Suppressor macrophage treated with lipopolysaccharide for 4 hours (primary cell): ENCODE results near the gene RPS6KA1.

Experiments
- DNase-seq: peaks from one replicate; pipeline ENCODE4 v3.0.0-alpha.2; 2020

Gene RPS6KA1

DNA sequence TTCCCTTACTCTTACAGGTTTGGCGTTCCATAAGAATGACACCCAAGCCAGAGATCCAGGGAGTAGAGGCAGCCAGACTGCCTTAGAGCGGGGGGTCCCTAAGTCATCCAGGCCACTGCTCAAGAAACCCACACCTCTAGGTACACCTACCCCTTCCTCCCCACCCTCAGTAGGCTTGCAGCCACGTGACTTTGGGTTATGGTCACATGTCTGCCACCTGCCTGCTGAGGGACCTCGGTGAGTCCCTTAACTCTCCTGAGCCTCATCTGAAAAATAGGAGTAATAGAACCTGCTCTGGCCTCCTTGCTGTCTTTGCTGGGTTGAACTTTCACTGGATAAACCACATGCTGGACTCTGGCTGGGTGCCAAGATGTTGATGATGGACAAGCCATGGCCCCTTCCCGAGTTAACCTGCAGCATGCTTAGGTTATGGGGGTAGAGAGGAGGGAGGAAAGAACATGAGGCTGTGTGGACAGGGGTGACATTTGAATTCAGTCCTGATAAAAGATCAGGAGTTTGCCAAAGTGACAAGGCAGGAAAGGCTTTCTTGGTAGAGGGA is 4.5 kb downstream of the RPS6KA1 start:
- DNase-seq = no peak

GRCh38 chr1:26535201-26535600 is 5.6 kb downstream of the RPS6KA1 start:
- DNase-seq = no peak

DNA sequence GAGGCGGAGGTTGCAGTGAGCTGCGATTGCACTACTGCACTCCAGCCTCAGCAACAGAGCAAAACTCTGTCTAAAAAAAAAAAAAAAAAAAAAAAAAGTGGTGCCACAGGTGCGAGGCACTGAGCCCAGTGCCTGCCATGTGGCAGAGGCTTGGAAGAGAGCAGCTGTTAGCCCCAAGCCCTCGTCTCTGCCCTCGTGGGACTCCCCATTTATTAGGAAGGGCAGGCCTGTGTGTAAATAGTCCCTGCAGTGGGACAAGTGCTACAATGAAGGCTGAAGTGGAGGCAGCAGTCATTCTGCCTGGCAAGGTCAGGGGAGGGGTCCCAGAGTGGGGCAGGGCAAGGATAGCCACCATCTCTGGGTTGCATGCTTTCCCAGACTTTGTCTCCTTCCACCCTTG is 6.5 kb downstream of the RPS6KA1 start:
- no peak for DNase-seq

GRCh38 chr1:26536521-26536920 is 7.0 kb downstream of the RPS6KA1 start:
- DNase-seq = no peak

DNA sequence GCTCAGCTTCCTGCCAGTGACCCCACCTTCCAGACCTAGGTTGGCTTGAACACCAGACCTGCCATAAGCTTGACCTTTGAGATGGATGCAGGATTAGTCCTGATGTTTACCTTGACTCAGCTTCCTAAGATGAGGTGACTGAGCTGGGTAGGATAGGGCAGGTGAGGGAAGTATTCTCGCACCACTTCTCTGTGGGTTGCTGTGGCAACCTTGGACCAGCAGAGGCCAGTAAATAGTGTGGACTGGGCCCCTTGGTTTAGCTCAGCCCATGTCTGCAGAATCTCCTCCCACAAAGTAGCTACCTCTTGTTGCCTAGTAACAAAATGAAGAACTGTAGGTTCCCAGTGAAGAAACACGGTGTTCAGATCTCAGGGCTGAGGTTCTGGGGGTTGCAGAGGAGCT is 8.4 kb downstream of the RPS6KA1 start:
- peak; percentile 61 for DNase-seq

DNA sequence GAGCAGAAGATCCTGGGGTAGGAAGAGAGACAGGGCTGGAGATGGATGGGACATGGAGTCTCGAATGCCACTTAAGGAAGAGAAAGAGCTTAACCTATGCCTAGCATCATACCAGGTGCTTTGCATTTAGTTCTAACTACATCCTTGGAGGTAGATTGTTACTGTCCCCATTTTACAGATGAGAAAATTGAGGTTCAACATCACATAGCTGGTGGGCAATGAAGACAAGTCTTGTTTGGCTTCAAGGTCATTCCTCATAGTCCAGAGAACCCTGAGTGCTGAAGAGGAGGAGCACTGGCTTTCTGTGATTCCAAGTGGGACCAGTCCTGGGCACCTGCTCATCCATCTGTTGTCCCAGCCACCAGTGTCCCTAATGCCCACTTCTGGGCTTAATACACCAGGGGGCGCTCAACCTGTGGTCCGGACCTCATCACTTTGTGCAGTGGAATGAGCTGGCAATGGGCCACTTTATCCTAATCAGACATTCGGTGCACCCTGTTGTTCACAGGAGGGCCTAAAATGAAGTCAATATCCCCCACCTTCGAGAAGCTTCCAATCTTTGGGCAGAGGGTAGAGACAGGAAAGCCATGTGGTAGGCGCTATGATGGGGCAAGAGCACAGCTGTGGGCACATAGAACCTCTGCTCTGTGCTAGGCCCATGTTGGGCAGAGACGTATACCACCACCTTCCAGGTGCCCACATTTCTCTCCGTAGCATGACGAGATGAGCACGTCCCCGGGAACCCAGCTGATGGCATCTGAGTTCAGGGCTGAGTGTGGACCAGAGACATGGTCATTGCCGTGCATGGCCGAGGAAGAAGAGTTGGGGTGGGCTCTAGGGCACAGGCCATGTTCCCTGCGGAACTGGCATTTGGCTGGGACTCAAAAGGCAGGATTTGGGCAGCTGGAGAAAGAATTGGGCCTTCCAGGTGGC is 9.2 kb downstream of the RPS6KA1 start:
- DNase-seq = peak; percentile 70

- DNase-seq = no peak
These were observed 10.2 kb downstream of the RPS6KA1 start for GRCh38 chr1:26539722-26540121.

- no peak for DNase-seq
These were observed 10.8 kb downstream of the RPS6KA1 start for GRCh38 chr1:26540351-26540750.

DNA sequence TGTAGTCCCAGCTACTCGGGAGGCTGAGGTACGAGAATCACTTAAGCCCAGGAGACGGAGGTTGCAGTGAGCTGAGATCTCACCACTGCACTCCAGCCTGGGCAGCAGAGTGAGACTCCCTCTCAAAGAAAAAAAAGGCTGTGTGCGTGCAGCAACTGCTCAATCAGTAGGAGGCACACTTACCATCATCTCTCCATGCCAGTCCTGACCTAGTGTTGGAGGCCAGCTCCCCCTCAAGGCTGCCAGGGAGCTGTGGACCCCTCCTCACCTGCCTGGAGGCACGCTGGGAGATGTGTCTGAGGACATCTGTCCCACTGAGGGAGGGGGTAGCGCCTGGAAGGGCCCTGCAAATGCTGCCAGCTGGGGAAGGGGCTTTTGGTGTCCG is 11.9 kb downstream of the RPS6KA1 start:
- DNase-seq = no peak

GRCh38 chr1:26541816-26542711 is 12.5 kb downstream of the RPS6KA1 start:
- DNase-seq = peak; percentile 99

- DNase-seq = peak; percentile 55
These were observed 13.3 kb downstream of the RPS6KA1 start for GRCh38 chr1:26542771-26543451.

GRCh38 chr1:26543462-26543861 is 13.9 kb downstream of the RPS6KA1 start:
- DNase-seq = no peak

- DNase-seq = no peak
These were observed 14.6 kb downstream of the RPS6KA1 start for GRCh38 chr1:26544126-26544525.

DNA sequence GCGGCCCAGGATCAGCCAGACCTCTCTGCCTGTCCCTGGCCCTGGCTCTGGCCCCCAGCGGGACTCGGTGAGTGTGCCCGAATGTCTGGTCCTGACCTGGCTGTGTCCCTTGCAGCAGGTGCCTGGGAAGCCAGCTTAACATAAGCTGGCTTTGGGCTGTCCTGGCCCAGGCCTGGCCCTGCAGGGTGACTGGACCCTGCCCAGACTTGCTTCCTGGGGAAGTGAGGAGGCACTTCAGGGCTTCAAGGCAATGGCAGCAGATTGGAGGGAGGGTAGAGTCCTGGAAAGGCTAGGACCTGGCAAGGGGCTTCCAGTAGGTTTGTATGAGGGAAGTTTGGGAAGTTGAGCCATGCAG is 16.4 kb downstream of the RPS6KA1 start:
- peak; percentile 18 for DNase-seq

DNA sequence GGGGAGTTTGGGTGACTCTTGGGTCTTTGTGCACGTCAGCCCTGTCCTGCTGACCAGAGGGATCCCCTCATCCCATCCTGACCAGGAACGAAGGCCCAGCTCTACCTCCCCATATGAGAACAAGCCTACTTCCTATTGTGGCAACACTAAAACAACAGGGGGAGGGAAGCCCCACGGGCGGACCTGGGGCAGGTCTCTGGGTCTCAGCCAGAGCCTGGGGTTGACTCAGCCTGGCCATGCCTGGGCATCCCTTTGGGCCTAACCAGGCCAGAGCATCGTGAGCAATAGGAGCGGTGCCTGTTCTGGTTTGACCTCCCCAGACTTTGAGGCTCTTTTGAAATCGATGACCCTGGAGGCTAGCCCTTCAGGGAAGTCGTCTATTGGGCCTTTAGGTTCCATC is 16.8 kb downstream of the RPS6KA1 start:
- DNase-seq = peak; percentile 32

GRCh38 chr1:26546819-26547218 is 17.3 kb downstream of the RPS6KA1 start:
- DNase-seq = no peak

DNA sequence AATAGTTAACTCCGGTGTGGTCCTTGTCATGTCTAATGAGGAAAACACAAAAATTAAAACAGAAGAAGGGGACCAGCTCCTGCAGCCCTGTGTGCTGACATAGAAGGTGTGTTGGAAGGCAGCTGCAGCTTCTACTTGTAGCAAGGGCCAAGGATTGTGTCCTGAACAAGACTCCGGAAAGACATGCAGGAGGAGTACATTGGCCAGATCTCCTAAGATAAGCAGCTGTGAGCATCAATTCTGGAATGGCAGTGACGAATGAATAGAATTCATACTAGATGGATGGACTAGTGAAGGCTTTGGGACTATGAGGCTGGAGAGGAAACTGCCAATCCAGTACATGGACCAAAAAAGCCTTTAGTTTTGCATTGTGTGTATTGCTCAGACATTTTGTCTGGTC is 19.3 kb downstream of the RPS6KA1 start:
- no peak for DNase-seq

GRCh38 chr1:26550946-26551345 is 21.4 kb downstream of the RPS6KA1 start:
- no peak for DNase-seq

DNA sequence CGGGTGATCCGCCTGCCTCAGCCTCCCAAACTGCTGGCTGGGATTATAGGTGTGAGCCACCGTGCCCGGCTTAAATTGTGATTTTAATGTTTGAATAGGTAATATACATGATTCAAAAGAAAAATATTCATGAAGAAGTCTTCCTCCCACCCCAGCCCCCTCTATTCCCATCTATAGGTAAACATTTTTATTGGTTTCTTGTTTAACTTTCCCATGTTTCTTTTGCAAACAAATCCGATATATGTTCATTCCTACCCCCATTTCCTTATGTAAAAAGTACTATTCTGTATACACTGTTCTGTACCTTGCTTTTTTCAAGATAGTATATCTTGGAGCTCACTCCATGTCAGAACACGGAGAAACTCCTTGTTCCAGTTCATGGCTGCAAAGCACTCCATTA is 23.2 kb downstream of the RPS6KA1 start:
- DNase-seq = no peak

DNA sequence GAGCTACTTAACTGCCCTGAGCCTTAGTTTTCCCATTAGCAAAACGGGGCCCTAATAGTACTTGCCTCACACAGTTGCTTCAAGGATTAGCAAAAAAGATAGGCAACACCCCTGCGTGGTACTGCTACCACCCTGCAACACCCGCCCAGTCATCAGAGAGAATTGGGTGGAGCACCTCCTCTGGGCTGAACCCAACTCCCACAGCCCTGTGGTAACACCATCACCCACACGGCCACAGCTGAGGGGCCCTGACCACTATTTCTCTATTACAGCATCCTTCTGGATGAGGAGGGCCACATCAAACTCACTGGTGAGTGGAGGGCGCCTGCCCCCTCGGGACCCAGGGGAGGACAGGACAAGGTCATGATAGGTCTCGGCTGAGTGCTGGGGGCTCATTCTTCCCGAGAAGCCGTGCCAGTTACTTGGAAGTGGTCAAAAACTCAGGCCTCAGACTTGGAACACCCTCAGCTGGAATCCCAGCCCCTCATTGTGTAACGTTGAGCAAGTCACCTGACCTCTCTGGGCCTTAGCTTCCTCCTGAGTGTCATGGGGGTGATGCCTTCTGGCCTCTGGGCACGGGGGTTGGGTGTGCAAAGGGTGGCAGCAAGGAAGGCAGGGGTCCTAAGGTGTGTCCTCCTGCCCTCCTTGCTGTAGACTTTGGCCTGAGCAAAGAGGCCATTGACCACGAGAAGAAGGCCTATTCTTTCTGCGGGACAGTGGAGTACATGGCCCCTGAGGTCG is 24.6 kb downstream of the RPS6KA1 start:
- peak; percentile 78 for DNase-seq

- no peak for DNase-seq
These were observed 25.2 kb downstream of the RPS6KA1 start for GRCh38 chr1:26554781-26555180.

DNA sequence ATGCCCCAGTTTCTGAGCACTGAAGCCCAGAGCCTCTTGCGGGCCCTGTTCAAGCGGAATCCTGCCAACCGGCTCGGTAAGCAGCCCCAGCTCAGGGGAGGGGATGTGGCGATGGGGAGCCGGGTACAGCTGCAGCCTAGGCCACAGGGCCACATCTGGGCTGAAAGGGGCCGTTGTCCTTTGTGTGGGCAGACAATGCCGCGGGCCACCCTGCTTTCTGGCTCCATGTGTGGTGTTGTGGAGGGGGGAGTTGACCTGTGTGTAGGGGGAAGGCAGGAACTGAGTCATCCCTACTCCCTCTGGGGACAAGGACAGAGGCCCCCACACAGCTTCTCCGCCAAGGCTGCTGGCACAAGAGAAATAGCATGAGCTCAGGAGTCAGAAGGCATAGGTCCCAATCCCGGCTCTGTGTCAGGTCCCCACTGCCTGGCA is 26.0 kb downstream of the RPS6KA1 start:
- no peak for DNase-seq
